Stimulated activated CD4-positive, alpha-beta T cell treated with anti-CD3 and anti-CD28 coated beads, Interleukin-1b, Interleukin-23, amount 100 ng/mL, for 4 hours (primary cell): ENCODE results near the gene OLR1.

ENCODE experiments used
- DNase-seq, 2 donors: peaks; one replicate each; pipeline ENCODE4 v3.0.0-alpha.2; 2020; ENCODE audit warnings: low read depth in 2 of 2

Gene OLR1

GRCh38 chr12:10153271-10154144 is 18.4 kb downstream of the OLR1 start:
- DNase-seq = peak; percentile 32 to 53

- no peak for DNase-seq
Observed at GRCh38 chr12:10151621-10152020, 20.3 kb downstream of the OLR1 start.

DNA sequence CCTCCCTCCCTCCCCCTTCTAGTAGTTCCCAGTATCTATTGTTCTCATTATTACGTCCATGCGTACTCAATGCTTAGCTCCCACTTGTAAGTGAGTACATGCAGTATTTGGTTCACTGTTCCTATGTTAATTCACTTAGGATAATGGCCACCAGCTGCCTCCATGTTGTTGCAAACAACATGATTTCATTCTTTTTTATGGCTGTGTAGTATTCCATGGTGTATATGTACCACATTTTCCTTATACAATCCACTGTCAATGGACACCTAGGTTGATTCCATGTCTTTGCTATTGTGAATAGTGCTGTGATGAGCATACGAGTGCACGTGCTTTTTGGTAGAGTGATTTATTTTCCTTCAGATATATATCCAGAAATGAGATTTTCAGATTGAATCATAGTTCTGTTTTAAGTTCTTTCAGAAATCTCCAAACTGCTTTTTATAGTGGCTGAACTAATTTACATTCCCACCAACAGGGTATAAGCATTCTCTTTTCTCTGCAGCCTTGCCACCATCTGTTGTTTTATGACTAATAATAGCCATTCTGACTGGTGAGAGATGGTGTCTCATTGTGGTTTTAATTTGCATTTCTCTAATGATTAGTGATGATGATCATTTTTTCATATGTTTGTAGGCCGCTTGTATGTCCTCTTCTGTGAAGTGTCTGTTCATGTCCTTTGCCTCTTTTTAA is 24.1 kb downstream of the OLR1 start:
- no peak for DNase-seq

- no peak for DNase-seq
Observed at GRCh38 chr12:10142976-10143589, 28.8 kb downstream of the OLR1 start.

DNA sequence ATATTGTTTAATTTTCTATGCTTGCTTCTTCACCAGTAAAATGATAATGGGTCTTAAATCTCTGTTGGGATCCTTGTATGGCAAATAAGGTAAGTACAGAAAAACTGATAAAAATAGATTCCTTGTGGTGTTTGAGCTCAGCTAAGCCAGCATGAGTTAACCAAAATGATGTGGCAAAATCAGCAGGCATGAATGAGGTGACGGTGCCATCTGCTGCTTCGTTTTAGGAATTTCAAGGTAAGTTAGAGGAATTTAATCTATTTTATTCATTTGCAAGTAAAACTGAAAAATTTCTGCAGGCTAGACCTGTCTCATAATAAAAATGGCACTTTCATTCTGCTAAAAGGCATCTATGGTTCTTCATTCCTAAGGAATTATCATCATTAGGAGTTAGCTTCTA is 31.9 kb downstream of the OLR1 start:
- DNase-seq = peak; percentile 10 to 34

GRCh38 chr12:10136637-10137205 is 35.2 kb downstream of the OLR1 start:
- DNase-seq = no peak

- no peak for DNase-seq
Observed at GRCh38 chr12:10135126-10135525, 36.8 kb downstream of the OLR1 start.

GRCh38 chr12:10132850-10133370 is 39.0 kb downstream of the OLR1 start:
- DNase-seq = no peak

GRCh38 chr12:10131111-10131690 is 40.7 kb downstream of the OLR1 start:
- no peak for DNase-seq

DNA sequence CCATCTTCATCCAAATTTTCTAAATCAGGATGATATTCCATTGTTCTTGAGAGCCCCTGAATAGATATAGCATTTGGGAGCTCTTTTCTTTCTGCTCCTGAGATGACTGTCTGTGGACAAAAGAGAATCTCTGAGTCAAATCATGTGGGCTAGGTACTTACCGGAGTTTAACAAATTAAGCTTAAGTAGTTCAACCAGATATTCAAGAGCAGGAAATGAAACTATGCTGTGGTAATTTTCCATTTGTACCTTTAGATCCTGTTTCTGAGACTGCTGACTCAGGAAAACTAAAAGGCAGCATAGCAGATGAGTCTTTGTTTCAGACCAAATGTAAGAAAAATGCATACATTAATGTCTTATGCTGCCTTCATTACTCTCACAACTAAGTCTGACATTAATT is 41.9 kb downstream of the OLR1 start, which contains the start of gene CLEC7A:
CLEC7A (minus strand) TSS at position 158 of the 400 bp plus-strand sequence; CDS start at position 41, 117 bp downstream.
- DNase-seq = no peak

- DNase-seq = no peak
Observed at GRCh38 chr12:10128687-10129086, 43.2 kb downstream of the OLR1 start.

- DNase-seq = no peak
Observed at GRCh38 chr12:10126413-10126812, 45.5 kb downstream of the OLR1 start.

DNA sequence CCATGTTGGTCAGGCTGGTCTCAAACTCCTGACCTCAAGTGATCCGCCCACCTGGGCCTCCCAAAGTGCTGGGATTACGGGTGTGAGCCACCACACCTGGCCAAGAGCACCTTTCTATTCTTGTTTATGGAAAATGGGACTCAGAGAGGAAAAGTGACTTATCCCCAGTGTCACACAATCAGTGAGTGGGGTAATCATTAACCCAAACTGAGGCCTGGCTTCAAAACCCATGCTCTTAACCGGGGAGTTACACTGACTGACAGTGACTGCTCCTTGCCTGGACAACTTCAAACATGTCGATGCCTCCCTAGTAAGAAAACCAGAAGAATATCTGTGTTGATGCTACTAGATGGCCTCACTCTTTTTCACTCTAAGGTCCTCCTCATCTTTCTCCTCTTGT is 49.2 kb downstream of the OLR1 start:
- no peak for DNase-seq

DNA sequence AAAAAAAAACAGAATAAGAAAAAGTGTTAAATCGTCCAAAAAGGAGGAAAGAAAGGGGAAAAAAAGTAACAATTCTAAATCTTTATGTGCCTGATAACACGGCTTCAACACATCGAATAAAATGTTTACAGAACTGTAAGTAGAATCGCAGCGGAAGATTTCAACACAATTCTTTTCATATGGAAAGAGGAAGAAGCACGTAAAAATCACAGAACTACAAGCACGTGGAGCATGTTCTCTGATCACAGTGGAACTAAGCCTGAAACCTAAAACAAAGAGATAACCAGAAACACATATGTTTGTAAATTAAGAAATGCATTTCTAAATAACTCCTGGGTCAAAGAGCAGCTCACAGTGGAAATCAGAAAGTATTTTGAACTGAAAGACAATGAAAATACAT is 50.7 kb downstream of the OLR1 start:
- no peak for DNase-seq

GRCh38 chr12:10119066-10119465 is 52.9 kb downstream of the OLR1 start:
- DNase-seq = no peak

DNA sequence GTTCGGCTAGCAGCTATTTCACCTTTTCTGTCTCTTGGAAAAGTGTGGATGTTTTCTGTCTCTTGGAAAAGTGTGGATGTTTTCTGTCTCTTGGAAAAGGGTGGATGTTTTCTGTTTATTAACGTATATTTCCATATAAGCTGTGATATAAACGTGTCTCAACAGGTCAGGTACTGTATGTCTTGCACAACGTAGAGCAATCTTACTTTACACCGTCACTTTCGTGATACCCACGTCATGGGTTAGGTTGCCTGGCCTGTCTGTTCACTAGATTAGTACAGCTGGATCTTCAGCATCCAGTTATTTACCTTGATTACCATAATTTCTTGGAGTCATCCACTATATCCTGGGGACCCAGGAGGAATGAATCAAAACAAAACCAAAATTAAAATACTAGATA is 56.0 kb downstream of the OLR1 start:
- DNase-seq = no peak

- DNase-seq = no peak
Observed at GRCh38 chr12:10115311-10115710, 56.6 kb downstream of the OLR1 start.

DNA sequence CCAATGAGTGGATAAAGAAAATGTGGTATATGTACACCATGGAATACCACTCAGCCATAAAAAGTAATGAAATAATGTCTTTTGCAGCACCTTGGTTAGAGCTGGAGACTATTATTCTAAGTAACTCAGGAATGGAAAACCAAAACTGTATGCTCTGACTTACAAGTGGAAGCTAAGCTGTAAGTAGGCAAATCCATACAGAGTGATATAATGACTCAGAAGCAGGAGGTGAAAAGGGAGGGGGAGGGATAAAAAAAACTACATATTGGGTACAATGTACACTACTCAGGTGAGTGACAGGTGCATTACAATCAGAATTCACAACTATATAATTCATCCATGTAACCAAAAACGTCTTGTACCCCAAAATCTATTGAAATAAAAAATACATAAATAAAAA is 58.0 kb downstream of the OLR1 start:
- DNase-seq = no peak

DNA sequence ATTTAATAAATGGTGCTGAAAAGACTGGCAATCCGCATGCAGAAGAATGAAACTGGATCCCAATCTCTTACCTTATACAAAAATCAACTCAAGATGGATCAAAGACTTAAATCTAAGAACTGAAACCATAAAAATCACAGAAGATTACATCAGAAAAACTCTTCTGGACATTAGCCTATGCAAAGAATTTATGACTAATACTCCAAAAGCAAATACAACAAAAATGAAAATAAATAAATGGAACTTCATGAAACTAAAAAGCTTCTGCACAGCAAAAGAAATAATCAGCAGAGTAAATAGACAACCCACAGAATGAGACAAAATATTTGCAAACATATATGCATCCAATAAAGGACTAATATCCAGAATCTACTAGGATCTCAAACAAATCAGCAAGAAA is 58.9 kb downstream of the OLR1 start:
- no peak for DNase-seq

- no peak for DNase-seq
Observed at GRCh38 chr12:10111451-10111850, 60.5 kb downstream of the OLR1 start.

DNA sequence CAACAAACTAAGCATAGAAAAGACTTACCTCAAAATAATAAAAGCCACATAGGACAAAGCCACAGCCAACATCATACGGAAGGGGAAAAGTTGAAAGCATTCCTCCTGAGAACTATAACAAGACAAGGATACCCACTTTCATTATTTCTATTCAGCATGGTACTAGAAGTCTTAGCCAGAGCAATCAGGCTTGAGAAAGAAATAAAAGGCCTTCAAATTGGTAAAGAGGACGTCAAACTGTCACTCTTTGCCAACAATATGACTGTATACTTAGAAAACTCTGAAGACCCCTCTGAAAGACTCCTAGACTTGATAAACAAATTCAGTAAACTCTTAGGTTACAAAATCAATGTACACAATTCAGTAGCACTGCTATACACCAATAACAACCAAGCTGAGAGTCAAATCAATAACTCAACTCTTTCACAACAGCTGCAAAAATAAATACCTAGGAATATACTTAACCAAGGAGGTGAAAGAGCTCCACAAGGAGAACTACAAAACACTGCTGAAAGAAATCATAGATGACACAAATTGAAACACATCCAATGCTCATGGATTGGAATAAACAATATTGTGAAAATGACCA is 61.6 kb downstream of the OLR1 start:
- DNase-seq = no peak
